IMR-90 (cell line): Measurements from ENCODE around the gene ANO4. TPM values are rescaled to one million over a fixed set of nuclear protein-coding genes. Genes with fewer than 3 reads are reported as not detected.
A peak's percentile ranks its signal among the peaks of the same experiment; 100 is the strongest.

Source experiments
- ATAC-seq: fragments of 200-7000 bp; cut with Tn5 transposase; 2 replicates; pipeline ENCODE4 v1.9.1; 2020; ENCODE audit warnings: low read depth, mild to moderate bottlenecking, moderate library complexity
- BruUV-seq: library from RNA; stranded (reverse); fragments of 400-500 nt; replicated peaks from 2 replicates; lab custom pipeline; 2021; lab: Mats Ljungman, UMichigan
- CTCF ChIA-PET: fragments of 300-600 bp; formaldehyde crosslinking; extraction: SDS; loops from one replicate; lab custom pipeline; 2021; ENCODE audit warnings: antibody characterized with exemption; lab: Yijun Ruan, JAX
- POLR2A ChIA-PET: fragments of 300-600 bp; sonication (Branson Sonifier 250); formaldehyde crosslinking; loops from one replicate; lab custom pipeline; 2022; ENCODE audit warnings: antibody characterized with exemption; ENCODE audit not compliant: unreplicated experiment; lab: Charles Lee
- DNase-seq: peaks from one replicate; pipeline ENCODE4 v3.0.0; 2013
- H2AFZ ChIP-seq: replicated peaks from 2 replicates; pipeline ENCODE3; 2013; ENCODE audit warnings: low read length, mild to moderate bottlenecking; ENCODE audit not compliant: poor library complexity
- H2AK5ac ChIP-seq: 2 replicates; pipeline ENCODE4 v1.6.1; 2013; ENCODE audit warnings: low read depth, low read length, inconsistent platforms
- H2AK9ac ChIP-seq: replicated peaks from 2 replicates; pipeline ENCODE3; 2013; ENCODE audit warnings: mild to moderate bottlenecking, low read depth, low read length, moderate library complexity; ENCODE audit not compliant: poor library complexity
- H2BK120ac ChIP-seq: 2 replicates; pipeline ENCODE4 v1.6.1; 2013; ENCODE audit warnings: low read depth, low read length, inconsistent platforms
- H2BK15ac ChIP-seq: 3 replicates; pipeline ENCODE4 v1.6.1; 2013; ENCODE audit warnings: low read depth, low read length, inconsistent platforms
- H2BK20ac ChIP-seq: 2 replicates; pipeline ENCODE4 v1.6.1; 2013; ENCODE audit warnings: low read depth, mild to moderate bottlenecking, inconsistent platforms, low read length, moderate library complexity
- H2BK5ac ChIP-seq: 2 replicates; pipeline ENCODE4 v1.6.1; 2013; ENCODE audit warnings: mild to moderate bottlenecking, low read depth, low read length, inconsistent platforms; ENCODE audit not compliant: poor library complexity, severe bottlenecking
- H3K14ac ChIP-seq: replicated peaks from 2 replicates; pipeline ENCODE4 v1.6.1; 2013; ENCODE audit warnings: low read depth, low read length, inconsistent platforms
- H3K18ac ChIP-seq: 2 replicates; pipeline ENCODE4 v1.6.1; 2013; ENCODE audit warnings: low read depth, low read length, control low read depth
- H3K23ac ChIP-seq: 2 replicates; pipeline ENCODE4 v1.6.1; 2013; ENCODE audit warnings: low read depth, low read length, inconsistent platforms
- H3K27ac ChIP-seq: 2 replicates; pipeline ENCODE4 v1.5.1; 2013; ENCODE audit warnings: mild to moderate bottlenecking, control low read depth, low read length; ENCODE audit not compliant: insufficient read depth
- H3K27me3 ChIP-seq: 2 replicates; pipeline ENCODE4 v1.6.1; 2013; ENCODE audit warnings: low read length; ENCODE audit not compliant: control insufficient read depth, insufficient read depth
- H3K36me3 ChIP-seq: 2 replicates; pipeline ENCODE4 v1.6.1; 2013; ENCODE audit warnings: low read length, mixed read lengths; ENCODE audit not compliant: control insufficient read depth, insufficient read depth
- H3K4ac ChIP-seq: 2 replicates; pipeline ENCODE4 v1.6.1; 2013; ENCODE audit warnings: low read depth, low read length, inconsistent platforms
- H3K4me1 ChIP-seq: 2 replicates; pipeline ENCODE4 v1.6.1; 2013; ENCODE audit warnings: low read length, mixed read lengths; ENCODE audit not compliant: control insufficient read depth, insufficient read depth
- H3K4me2 ChIP-seq: 2 replicates; pipeline ENCODE4 v1.6.1; 2013; ENCODE audit warnings: low read depth, mild to moderate bottlenecking, control low read depth, low read length, moderate library complexity
- H3K4me3 ChIP-seq: 2 replicates; pipeline ENCODE4 v1.5.1; 2013; ENCODE audit warnings: low read depth, mild to moderate bottlenecking, control low read depth, low read length, moderate library complexity; ENCODE audit not compliant: insufficient read depth
- H3K56ac ChIP-seq: 2 replicates; pipeline ENCODE4 v1.6.1; 2013; ENCODE audit warnings: low read length, inconsistent platforms; ENCODE audit not compliant: insufficient read depth; ENCODE audit errors: extremely low read depth
- H3K79me1 ChIP-seq, 2 experiments: 2 replicates each; pipeline ENCODE4 v1.6.1; 2013; ENCODE audit warnings: low read length in 2 of 2, inconsistent platforms in 1 of 2, low read depth in 1 of 2
- H3K9ac ChIP-seq: 2 replicates; pipeline ENCODE4 v1.6.1; 2013; ENCODE audit warnings: low read depth, low read length, control low read depth
- H3K9me1 ChIP-seq: 2 replicates; pipeline ENCODE4 v1.6.1; 2013; ENCODE audit warnings: low read length, inconsistent platforms; ENCODE audit not compliant: insufficient read depth
- H3K9me3 ChIP-seq: 2 replicates; pipeline ENCODE4 v1.6.1; 2013; ENCODE audit warnings: low read length; ENCODE audit not compliant: control insufficient read depth, insufficient read depth
- H4K20me1 ChIP-seq: 2 replicates; pipeline ENCODE4 v1.6.1; 2013; ENCODE audit warnings: low read length, inconsistent platforms; ENCODE audit not compliant: insufficient read depth
- H4K5ac ChIP-seq: 2 replicates; pipeline ENCODE4 v1.6.1; 2013; ENCODE audit warnings: mild to moderate bottlenecking, low read depth, low read length, control low read depth
- H4K8ac ChIP-seq, 2 experiments: 2 replicates each; pipeline ENCODE4 v1.6.1; 2013; ENCODE audit warnings: low read depth in 2 of 2, low read length in 2 of 2, control low read depth in 1 of 2, inconsistent platforms in 1 of 2
- H4K91ac ChIP-seq: 2 replicates; pipeline ENCODE4 v1.6.1; 2013; ENCODE audit warnings: low read depth, low read length, inconsistent platforms; ENCODE audit not compliant: insufficient read depth
- BHLHE40 ChIP-seq: fragments of 150-350 bp; IDR thresholded peaks from 2 replicates; pipeline ENCODE4 v1.6.1; 2016; ENCODE audit warnings: mild to moderate bottlenecking, low read depth, low read length
- CEBPB ChIP-seq: IDR thresholded peaks from 2 replicates; pipeline ENCODE4 v1.6.1; 2012; ENCODE audit warnings: low read depth, low read length, improper control_type of control experiment
- CHD1 ChIP-seq: IDR thresholded peaks from 2 replicates; pipeline ENCODE4 v1.6.1; 2012; ENCODE audit warnings: low read depth, low read length, improper control_type of control experiment
- CTCF ChIP-seq: conservative IDR thresholded peaks from 2 replicates; pipeline ENCODE4 v1.5.1; 2012; ENCODE audit warnings: mild to moderate bottlenecking, low read depth, low read length, improper control_type of control experiment
- ELK1 ChIP-seq: fragments of 150-350 bp; IDR thresholded peaks from 2 replicates; pipeline ENCODE4 v1.6.1; 2016; ENCODE audit warnings: low read depth, mild to moderate bottlenecking, low read length, moderate library complexity, borderline replicate concordance
- FOS ChIP-seq: fragments of 150-350 bp; IDR thresholded peaks from 2 replicates; pipeline ENCODE4 v1.6.1; 2016; ENCODE audit warnings: low read depth, low read length
- MAFK ChIP-seq: IDR thresholded peaks from 2 replicates; pipeline ENCODE4 v1.6.1; 2012; ENCODE audit warnings: low read depth, low read length, improper control_type of control experiment
- MAZ ChIP-seq: IDR thresholded peaks from 2 replicates; pipeline ENCODE4 v1.6.1; 2012; ENCODE audit warnings: low read depth, mild to moderate bottlenecking, low read length, improper control_type of control experiment, moderate library complexity, borderline replicate concordance
- MXI1 ChIP-seq: IDR thresholded peaks from 2 replicates; pipeline ENCODE4 v1.6.1; 2012; ENCODE audit warnings: low read depth, mild to moderate bottlenecking, low read length, moderate library complexity, borderline replicate concordance
- NFE2L2 ChIP-seq: fragments of 150-350 bp; IDR thresholded peaks from 2 replicates; pipeline ENCODE4 v1.6.1; 2016; ENCODE audit warnings: low read depth, mild to moderate bottlenecking, low read length
- POLR2A ChIP-seq: IDR thresholded peaks from 2 replicates; pipeline ENCODE4 v1.6.1; 2012; ENCODE audit warnings: mild to moderate bottlenecking, low read depth, low read length
- RAD21 ChIP-seq: IDR thresholded peaks from 2 replicates; pipeline ENCODE4 v1.6.1; 2012; ENCODE audit warnings: low read length, improper control_type of control experiment
- RCOR1 ChIP-seq: IDR thresholded peaks from 2 replicates; pipeline ENCODE4 v1.6.1; 2012; ENCODE audit warnings: mild to moderate bottlenecking, low read length, improper control_type of control experiment; ENCODE audit not compliant: insufficient replicate concordance
- RFX5 ChIP-seq: IDR thresholded peaks from 2 replicates; pipeline ENCODE4 v1.8.0; 2012; ENCODE audit warnings: low read depth, mild to moderate bottlenecking, low read length, moderate library complexity
- SMC3 ChIP-seq: fragments of 150-350 bp; IDR thresholded peaks from 2 replicates; pipeline ENCODE4 v1.6.1; 2016; ENCODE audit warnings: low read depth, mild to moderate bottlenecking, antibody characterized with exemption, low read length, moderate library complexity
- USF2 ChIP-seq: fragments of 150-350 bp; IDR thresholded peaks from 2 replicates; pipeline ENCODE4 v1.6.1; 2017; ENCODE audit warnings: mild to moderate bottlenecking, antibody characterized with exemption, low read length, low read depth
- WGBS, 2 experiments: methylation state at CpG; one replicate each; pipeline versions ENCODE4 v1.1.5 to v1.1.7; 2013; ENCODE audit warnings: missing lambda C conversion rate in 2 of 2; ENCODE audit not compliant: insufficient read length in 1 of 2; ENCODE audit errors: extremely low coverage in 2 of 2; 5-methylcytosine and 5-hydroxymethylcytosine counted together
- dilution Hi-C: fragments of 300-500 bp; cut with HindIII; formaldehyde crosslinking; loops from one replicate; pipeline ENCODE4 v1.14.3; 2018; ENCODE audit warnings: low sequenced_read_pairs; ENCODE audit not compliant: unreplicated experiment
- in situ Hi-C: fragments of 300-500 bp; cut with MboI; formaldehyde crosslinking; loops from 3 replicates; pipeline ENCODE4 v1.14.3; 2019; ENCODE audit warnings: low sequenced_read_pairs, inconsistent platforms, mixed read lengths
- intact Hi-C: fragments of 100-400 bp; cut with micrococcal nuclease; formaldehyde crosslinking; loops from 2 replicates; pipeline ENCODE4 v1.10.0; 2022
- polyA plus RNA-seq, 3 experiments: library from polyadenylated mRNA; depleted of rRNA; stranded (reverse); fragments of >200 nt; gene quantifications; 2 replicates each; pipeline ENCODE4 v1.2.3, GENCODE V29; 2012; ENCODE audit warnings: low replicate concordance in 1 of 3
- total RNA-seq: library from RNA; depleted of rRNA; stranded (reverse); fragments of >200 nt; gene quantifications from 2 replicates; pipeline ENCODE4 v1.2.3, GENCODE V29; 2012

Gene ANO4
- total and polyA plus RNA-seq, 2 of the 4 experiments (the other 2 are of a cell fraction): 4.7 to 10.2 TPM

GRCh38 chr12:101019667-101020066 is 225.1 kb downstream of the ANO4 start:
- WGBS, 2 experiments: no CpG with 5 or more reads among the region's 3 CpGs
- Histone ChIP-seq H3K18ac (no peak overlapping the region), H3K23ac (no peak overlapping the region), H4K91ac (no peak overlapping the region), H3K9ac (no peak overlapping the region), H3K4me2 (no peak overlapping the region), H3K79me1 (peaks cover 0 to 4% of the 10 kb centered on the region in 2 experiments; a peak in 1 of 4 replicates), H3K36me3 (peaks cover 6% of the 10 kb centered on the region), H3K9me1 (no peaks in the 10 kb centered on the region), H3K4me1 (peaks cover 11% of the 10 kb centered on the region), H4K5ac (no peak overlapping the region), H3K4ac (no peak overlapping the region), H3K4me3 (no peak overlapping the region), H2BK15ac (peak overlapping the region; percentile 26; the same call in 1 of the 3 replicates), H2AK5ac (0 out of 2 replicates have a peak overlapping the region, but pooled peaks have one; percentile 5), H3K56ac (no peak overlapping the region), H3K14ac (no peak overlapping the region), H3K27me3 (no peaks in the 10 kb centered on the region), H2BK5ac (no peak overlapping the region), H2BK20ac (no peak overlapping the region), H4K20me1 (no peaks in the 10 kb centered on the region), H2BK120ac (no peak overlapping the region), H2AK9ac (no peak overlapping the region), H2AFZ (no peak overlapping the region), H4K8ac (no peak overlapping the region), H3K27ac (no peak overlapping the region), H3K9me3 (no peaks in the 10 kb centered on the region; the same call in 1 of the 2 replicates)
- intact Hi-C loops (no loop called here), dilution Hi-C loops (no loop called here), in situ Hi-C loops (no loop called here)
- DNase-seq (no peak), ATAC-seq (no peak)
- POLR2A ChIA-PET: no interaction called here
- TF ChIP-seq FOS (no peak), CTCF (no peak), CEBPB (no peak), MXI1 (no peak), RCOR1 (no peak), ELK1 (no peak), BHLHE40 (no peak), RAD21 (no peak), POLR2A (no peak), CHD1 (no peak), MAFK (no peak), USF2 (no peak), MAZ (no peak), SMC3 (no peak), RFX5 (no peak), NFE2L2 (no peak)
- CTCF ChIA-PET: interaction anchor here (0.6 kb wide), 1 partner anchor 21 kb away, joined by 3 read pairs; no protein-coding TSS in a partner anchor
- no TSS peak for BruUV-seq
